Epithelial cell of esophagus (primary cell): Measurements from ENCODE around the gene SND1.

Source experiments
- DNase-seq: peaks from one replicate; pipeline ENCODE4 v3.0.0; 2010; ENCODE audit warnings: low read depth
- H3K4me3 ChIP-seq: 2 replicates; pipeline ENCODE4 v1.5.1; 2011; ENCODE audit warnings: mild to moderate bottlenecking, low read length, control low read depth
- TF ChIP-seq, protein P1 (sequence below): IDR thresholded peaks from 2 replicates; pipeline ENCODE4 v1.5.1; 2011; ENCODE audit warnings: low read depth, mild to moderate bottlenecking, low read length, control low read depth, inconsistent platforms; ENCODE audit not compliant: insufficient read depth; ENCODE audit errors: missing control alignments

The SND1 gene

DNA sequence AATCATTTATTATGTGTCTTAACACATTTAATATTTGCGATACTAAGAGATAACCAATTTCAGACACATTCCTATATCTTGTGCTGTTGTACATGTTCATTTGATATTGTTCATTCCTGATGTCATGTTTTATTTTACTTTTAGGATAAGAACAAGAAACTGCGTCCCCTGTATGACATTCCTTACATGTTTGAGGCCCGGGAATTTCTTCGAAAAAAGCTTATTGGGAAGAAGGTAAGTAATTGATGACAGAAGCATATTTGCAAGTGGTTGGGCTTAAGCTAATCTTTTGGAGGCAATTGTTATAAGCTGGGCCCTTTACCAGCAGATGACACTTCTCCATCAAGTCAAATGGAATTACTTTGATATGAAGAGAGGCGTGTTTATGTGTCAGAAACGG lies 155.3 kb downstream of the SND1 start:
- H3K4me3 ChIP-seq, result no peak overlapping the region
- TF ChIP-seq, protein P1, sequence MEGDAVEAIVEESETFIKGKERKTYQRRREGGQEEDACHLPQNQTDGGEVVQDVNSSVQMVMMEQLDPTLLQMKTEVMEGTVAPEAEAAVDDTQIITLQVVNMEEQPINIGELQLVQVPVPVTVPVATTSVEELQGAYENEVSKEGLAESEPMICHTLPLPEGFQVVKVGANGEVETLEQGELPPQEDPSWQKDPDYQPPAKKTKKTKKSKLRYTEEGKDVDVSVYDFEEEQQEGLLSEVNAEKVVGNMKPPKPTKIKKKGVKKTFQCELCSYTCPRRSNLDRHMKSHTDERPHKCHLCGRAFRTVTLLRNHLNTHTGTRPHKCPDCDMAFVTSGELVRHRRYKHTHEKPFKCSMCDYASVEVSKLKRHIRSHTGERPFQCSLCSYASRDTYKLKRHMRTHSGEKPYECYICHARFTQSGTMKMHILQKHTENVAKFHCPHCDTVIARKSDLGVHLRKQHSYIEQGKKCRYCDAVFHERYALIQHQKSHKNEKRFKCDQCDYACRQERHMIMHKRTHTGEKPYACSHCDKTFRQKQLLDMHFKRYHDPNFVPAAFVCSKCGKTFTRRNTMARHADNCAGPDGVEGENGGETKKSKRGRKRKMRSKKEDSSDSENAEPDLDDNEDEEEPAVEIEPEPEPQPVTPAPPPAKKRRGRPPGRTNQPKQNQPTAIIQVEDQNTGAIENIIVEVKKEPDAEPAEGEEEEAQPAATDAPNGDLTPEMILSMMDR, result no peak
- no peak for DNase-seq

DNA sequence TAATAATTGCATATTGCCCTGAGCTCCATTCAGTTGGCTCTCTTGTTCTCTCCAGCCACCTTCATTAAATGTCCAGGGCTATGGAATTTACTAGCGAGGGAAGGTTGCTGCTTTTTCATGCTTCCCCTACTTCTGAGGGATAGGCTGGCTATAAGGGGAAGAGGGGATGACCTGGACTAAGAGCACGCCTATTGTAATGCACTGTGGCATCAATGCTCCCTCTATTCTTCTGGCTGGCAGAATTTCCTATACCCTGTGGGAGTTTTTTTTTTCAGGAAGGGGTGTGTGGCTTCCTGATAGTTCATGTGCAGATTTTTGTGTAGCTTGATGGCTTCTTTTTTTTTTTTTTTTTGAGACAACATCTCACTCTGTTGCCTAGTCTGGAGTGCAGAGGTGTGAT lies 155.8 kb downstream of the SND1 start:
- TF ChIP-seq, protein P1, result no peak
- no peak for DNase-seq
- no peak overlapping the region for H3K4me3 ChIP-seq

DNA sequence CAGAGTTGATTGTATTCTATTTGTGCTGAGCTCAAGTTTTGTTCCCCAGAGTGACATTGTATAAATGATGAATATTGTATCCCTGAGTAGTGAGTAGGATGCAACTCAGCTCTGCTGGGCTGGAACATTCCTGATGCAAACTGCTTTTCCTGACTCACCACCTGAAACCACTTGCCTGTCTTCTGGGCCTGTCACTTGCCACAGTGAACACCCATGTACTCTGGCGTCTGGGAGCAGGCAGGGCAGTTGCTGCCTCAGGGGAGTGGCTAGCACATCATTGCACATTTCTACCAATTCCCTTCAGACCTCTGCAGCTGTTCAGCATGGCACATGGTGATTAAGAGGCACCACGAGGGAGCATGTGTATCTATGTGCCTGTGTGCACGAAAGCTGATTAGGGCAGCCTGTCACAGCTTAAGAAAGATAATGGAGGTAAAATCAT lies 157.3 kb downstream of the SND1 start:
- TF ChIP-seq, protein P1, result no peak
- DNase-seq, result peak; percentile 95
- no peak overlapping the region for H3K4me3 ChIP-seq

DNA sequence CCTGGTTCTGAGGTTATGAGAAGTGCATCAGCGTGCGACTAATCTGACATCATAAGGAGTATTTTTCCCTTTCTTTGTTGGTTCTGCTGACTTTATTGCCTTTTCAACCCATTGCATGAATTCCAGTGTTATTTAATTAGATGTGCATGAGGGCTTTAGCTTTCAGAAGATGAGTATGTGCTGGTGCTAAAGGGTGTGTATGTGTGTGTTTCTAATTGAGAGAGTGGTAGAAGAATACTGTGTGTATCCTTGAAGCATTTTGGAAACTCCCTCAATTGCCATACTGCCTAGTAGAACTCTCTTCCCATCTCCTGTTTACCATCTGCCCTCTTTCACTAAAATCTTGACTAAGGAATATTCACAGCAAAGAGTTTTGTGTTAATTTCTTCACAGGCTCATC lies 158.1 kb downstream of the SND1 start:
- no peak for DNase-seq
- TF ChIP-seq, protein P1, result no peak
- no peak overlapping the region for H3K4me3 ChIP-seq

DNA sequence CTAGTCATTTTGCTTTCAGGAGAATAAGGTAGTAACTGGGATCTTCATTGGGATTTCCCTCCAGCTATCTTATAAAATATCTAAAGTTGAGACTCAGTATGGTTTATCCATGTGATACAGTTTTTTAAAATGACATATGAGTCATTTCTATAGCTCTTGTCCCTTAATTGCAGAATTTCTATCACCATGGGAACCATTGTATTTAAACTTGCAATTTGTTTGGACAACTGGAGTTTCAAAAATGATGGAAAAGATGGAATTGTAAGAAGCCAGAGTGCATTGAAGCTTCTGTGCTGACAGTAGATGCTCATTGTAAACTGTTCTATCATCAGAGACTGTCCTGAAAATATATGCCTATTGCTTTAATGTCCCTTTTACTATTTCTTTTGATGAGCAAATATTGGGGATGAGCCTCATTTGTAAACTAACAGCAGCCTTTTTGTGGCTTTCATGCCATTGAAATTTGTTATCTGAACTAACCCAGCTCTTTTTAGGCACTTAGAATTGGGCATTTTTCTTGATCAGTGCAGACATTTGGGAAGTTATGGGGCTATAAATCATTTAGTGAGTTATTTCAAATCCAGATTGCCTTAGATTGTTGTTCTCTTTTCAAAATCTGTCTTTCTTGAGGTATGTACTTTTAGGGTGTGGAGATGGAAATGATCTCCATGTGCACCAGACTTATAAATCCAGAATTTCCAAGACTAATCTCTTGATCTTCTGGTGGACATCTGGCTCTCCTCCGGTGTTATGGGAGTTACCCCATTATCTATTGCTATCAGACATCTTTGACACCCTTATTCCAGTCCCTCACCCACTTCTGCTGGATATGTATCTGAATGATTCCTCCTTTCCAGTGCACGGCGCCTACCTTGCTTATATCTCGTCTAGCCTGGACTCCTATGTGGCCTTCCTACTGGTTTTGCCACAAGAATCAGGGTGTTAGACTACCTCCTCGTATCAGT lies 159.0 kb downstream of the SND1 start:
- no peak overlapping the region for H3K4me3 ChIP-seq
- TF ChIP-seq, protein P1, result no peak
- no peak for DNase-seq

DNA sequence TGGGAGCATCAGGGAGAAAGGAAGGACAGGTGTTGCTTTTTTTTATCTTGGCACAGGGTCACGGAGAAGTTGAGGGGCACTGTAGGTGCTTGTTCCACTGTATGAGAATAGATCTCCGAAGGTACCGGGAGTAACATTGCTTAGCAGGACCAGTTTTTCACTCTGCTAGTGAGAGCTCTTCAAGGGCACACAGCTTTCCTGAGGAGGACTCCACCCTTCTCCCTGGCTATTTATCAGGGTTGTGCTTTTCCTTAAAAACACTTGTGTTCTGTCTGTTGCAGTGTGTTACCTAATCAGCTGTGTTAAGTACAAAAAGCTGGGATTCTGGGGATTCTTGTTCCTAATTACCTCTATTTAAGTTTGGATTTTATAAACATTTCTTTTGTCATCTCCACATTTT lies 160.5 kb downstream of the SND1 start:
- no peak for DNase-seq
- TF ChIP-seq, protein P1, result no peak
- H3K4me3 ChIP-seq, result no peak overlapping the region
